Activated CD8-positive, alpha-beta memory T cell treated with anti-CD3 and anti-CD28 coated beads for 48 hours (primary cell): ENCODE results near the gene HS3ST1.
"Not testable (repeated sequence)": the region's sequence is repeated elsewhere in the genome, so short reads cannot be mapped to it uniquely, and the experiment has no call there.

Source experiments
- DNase-seq, 3 experiments: peaks; one replicate each; pipeline ENCODE4 v3.0.0-alpha.2; 2020; ENCODE audit warnings: low read depth in 2 of 3, low spot score in 2 of 3

Gene HS3ST1

GRCh38 chr4:11404431-11404830 lies 24.3 kb downstream of the HS3ST1 start:
- DNase-seq = no peak

DNA sequence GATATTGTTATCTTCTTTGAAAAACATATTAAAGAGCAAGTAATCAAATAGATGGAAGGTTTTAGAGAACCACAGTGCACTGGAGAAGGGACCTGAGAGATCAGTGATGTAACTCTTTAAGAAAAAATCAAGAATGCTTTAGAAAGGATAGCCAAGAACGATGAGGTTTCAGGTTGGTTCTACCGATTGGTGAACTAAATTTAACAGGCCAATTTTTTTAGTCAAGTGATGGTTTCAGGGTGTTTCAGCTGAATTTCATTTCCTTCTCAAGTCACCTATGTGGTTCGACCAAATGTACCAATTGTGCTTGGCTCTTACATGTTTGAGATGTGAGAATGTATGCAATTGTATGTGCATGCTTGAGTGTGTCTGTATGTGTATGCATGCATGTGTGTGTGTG lies 26.5 kb downstream of the HS3ST1 start:
- no peak for DNase-seq

DNA sequence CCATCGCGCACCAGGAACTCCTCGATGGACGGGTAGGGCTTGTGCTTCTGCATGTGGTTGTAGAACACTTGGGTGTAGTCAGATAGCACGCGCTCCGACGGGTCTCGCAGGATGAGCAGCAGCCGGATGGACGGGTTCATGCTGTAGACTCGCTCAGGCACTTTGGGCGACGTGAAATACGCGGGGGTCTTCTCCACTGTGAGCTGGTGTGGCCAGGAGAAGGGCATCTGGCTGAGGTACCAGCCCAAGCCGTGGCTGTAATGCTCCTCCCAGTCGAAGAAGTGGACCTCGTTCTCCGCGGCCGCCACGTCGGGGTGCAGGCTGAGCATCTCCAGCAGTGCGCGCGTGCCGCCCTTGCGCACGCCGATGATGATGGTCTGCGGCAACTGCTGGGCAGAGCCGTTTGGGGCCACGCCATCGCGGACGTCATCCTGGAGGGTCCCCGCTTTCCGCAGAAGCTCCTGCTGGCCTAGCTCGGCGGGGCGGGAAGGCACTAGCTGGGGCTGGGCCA lies 29.2 kb downstream of the HS3ST1 start:
- DNase-seq = no peak

GRCh38 chr4:11397819-11398610 lies 30.7 kb downstream of the HS3ST1 start:
- DNase-seq = no peak

- no peak for DNase-seq
Measured at GRCh38 chr4:11397146-11397545, 31.5 kb downstream of the HS3ST1 start.

GRCh38 chr4:11393551-11393950 lies 35.1 kb downstream of the HS3ST1 start:
- no peak for DNase-seq

- not testable (repeated sequence) for DNase-seq
Measured at GRCh38 chr4:11384072-11384471, 44.6 kb downstream of the HS3ST1 start.

DNA sequence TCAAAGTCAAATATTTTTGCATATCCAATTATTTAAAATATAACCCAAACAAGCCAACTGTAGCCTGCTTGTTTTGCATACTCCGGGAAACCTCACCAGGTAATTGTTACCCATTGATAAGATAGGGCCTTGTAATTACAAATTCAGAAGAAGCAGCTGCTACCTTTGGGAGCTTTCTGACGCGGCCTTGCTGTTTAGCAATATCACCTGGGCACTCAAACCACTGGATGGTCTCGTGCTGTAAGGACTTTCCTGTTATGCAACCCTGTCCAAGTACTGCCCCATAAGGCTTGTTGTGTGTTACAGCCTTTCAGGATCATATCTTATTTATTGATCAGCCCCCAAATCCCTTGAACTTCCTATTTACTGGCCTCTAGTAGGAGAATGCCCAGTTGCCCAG lies 52.1 kb downstream of the HS3ST1 start:
- DNase-seq = no peak

GRCh38 chr4:11376146-11376545 lies 52.5 kb downstream of the HS3ST1 start:
- no peak for DNase-seq

- DNase-seq = no peak
Measured at GRCh38 chr4:11368701-11369115, 60.0 kb downstream of the HS3ST1 start.

GRCh38 chr4:11367371-11367770 lies 61.3 kb downstream of the HS3ST1 start:
- DNase-seq = no peak

GRCh38 chr4:11366859-11367258 lies 61.8 kb downstream of the HS3ST1 start:
- DNase-seq = no peak

DNA sequence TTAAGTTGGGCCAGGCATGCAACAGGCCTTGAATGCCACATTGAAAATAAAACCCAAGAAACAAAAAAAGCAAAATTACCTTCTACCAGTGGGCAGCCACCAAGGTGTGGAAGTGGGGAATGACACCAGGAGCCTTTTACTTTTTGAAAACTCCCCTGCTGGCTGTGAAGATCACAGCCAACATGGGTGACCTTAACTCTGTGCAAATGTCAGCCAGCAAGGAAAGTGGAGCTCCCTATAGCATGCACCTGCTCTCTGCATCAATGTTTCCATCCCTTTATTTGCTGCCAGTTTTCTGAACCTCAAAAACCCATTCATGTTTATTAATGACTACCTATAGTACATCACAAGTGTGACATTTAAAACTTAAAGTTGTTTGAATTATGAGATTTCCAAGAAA lies 63.7 kb downstream of the HS3ST1 start:
- no peak for DNase-seq

DNA sequence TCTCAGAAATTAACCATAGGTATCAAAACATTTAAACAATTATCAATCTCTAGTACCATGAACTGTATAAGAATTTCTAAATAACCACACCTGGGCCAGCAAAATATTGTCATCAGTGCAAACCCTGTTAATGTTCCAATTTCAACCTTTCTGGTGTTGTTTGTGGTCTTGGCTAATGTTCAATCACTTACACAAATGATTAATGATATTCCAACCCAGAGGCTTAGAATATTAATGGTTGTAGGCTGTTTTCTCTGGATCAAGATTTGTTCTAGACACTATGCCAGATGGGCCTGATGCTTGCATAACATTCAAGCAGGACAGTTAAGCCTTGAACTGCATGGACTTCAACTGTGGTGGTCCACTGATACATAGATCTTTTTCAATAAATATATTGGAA lies 69.1 kb downstream of the HS3ST1 start:
- DNase-seq = no peak

GRCh38 chr4:11355226-11355625 lies 73.5 kb downstream of the HS3ST1 start:
- DNase-seq = no peak

DNA sequence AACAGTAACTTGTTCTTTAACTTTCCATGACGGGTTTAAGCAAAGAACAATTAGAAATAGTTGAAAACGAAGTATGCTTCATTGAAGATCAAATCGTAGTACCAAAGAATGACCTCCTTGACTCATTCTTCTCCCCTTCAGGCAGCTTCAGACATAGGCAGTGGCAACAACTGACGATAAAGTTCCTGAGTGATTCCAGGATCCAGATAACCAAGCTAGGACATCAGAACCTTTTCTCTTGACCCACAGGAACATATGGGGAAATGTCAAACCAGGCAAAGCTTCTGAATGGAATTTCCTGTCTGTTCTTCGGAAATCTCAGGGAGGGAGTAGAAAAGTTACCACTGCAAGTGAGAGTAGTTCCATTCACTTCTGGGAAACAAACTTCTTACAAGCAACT lies 74.2 kb downstream of the HS3ST1 start:
- DNase-seq = no peak

- no peak for DNase-seq
Measured at GRCh38 chr4:11348449-11349088, 80.1 kb downstream of the HS3ST1 start.

DNA sequence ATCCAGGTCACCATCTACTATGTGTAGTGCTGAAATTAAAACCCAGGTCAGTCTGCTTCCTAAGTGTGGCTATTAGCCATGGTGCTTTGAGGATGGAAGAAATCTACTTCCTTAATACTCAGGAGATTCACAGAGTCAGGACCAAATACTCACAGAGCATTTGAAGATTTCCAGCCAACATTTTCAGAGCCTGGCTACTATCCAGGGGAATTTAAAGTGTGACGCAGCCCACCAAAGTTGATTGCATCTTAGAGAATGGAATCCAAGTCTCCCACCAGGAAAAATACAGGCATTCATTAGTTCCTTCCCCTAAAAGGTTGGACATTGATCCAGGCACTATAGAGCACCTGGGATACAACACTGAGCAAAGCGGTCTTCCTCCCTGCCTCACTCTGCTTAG lies 83.8 kb downstream of the HS3ST1 start:
- DNase-seq = no peak

- no peak for DNase-seq
Measured at GRCh38 chr4:11343536-11343935, 85.2 kb downstream of the HS3ST1 start.
